K562 (cell line): ENCODE measurements around the gene SETD1B. TPM values are rescaled to one million over a fixed set of nuclear protein-coding genes. Genes with fewer than 3 reads are reported as not detected.
A peak's percentile ranks its signal among the peaks of the same experiment; 100 is the strongest.

ENCODE experiments used
- CBX3 ChIP-seq, 2 experiments: IDR thresholded peaks; 1 replicate in 1 of 2; 2 replicates in 1 of 2; pipeline ENCODE4 v1.6.1; 2012; ENCODE audit warnings: inconsistent platforms in 2 of 2, low read length in 2 of 2, borderline replicate concordance in 1 of 2, control low read depth in 1 of 2
- HMG20A ChIP-seq: fragments of 450-650 bp; formaldehyde crosslinking; conservative IDR thresholded peaks from 2 replicates; pipeline ENCODE4 v1.4.0; 2020; ENCODE audit warnings: mild to moderate bottlenecking, mixed read lengths
- MAFG ChIP-seq: fragments of 450-650 bp; conservative IDR thresholded peaks from 2 replicates; pipeline ENCODE4 v1.6.1; 2016; ENCODE audit warnings: missing genetic modification characterization, missing compliant biosample characterization
- MCM3 ChIP-seq: fragments of 450-650 bp; IDR thresholded peaks from 2 replicates; pipeline ENCODE4 v1.6.1; 2016
- MEIS2 ChIP-seq: fragments of 450-650 bp; IDR thresholded peaks from 2 replicates; pipeline ENCODE4 v1.6.1; 2014; ENCODE audit warnings: mild to moderate bottlenecking; ENCODE audit not compliant: partially characterized antibody
- MYNN ChIP-seq, 2 experiments: sonication (generic); formaldehyde crosslinking in 1 of 2; IDR thresholded peaks; 2 replicates each; pipeline versions ENCODE4 v1.5.0 to v1.6.1; 2016 to 2020; ENCODE audit warnings: antibody characterized with exemption in 1 of 2, missing genetic modification reagents in 1 of 2
- RBFOX2 ChIP-seq: fragments of 200-400 bp; formaldehyde crosslinking; IDR thresholded peaks from 2 replicates; pipeline ENCODE4 v1.6.1; 2017; ENCODE audit warnings: low read depth, mild to moderate bottlenecking, low read length, moderate library complexity
- SETDB1 ChIP-seq: IDR thresholded peaks from one replicate; pipeline ENCODE4 v1.6.1; 2012; ENCODE audit warnings: low read length, control low read depth, inconsistent platforms
- TOE1 ChIP-seq, 2 experiments: fragments of 450-650 bp in 1 of 2; sonication (generic) in 1 of 2; formaldehyde crosslinking in 1 of 2; IDR thresholded peaks; 2 replicates each; pipeline versions ENCODE4 v1.7.1 to v1.8.0; 2016 to 2022; ENCODE audit warnings: borderline replicate concordance in 2 of 2, mild to moderate bottlenecking in 2 of 2, antibody characterized with exemption in 1 of 2, inconsistent platforms in 1 of 2, low read depth in 1 of 2, missing genetic modification reagents in 1 of 2, moderate library complexity in 1 of 2
- ZC3H11A ChIP-seq: IDR thresholded peaks from 2 replicates; pipeline ENCODE4 v1.6.1; 2012; ENCODE audit warnings: low read depth, low read length, improper control_type of control experiment
- ZNF311 ChIP-seq: fragments of 250-450 bp; sonication (Bioruptor Pico); IDR thresholded peaks from 2 replicates; pipeline ENCODE4 v1.4.0; 2020; ENCODE audit warnings: mild to moderate bottlenecking, moderate library complexity
- ZSCAN29 ChIP-seq: fragments of 450-650 bp; IDR thresholded peaks from 2 replicates; pipeline ENCODE4 v1.6.1; 2017
- polyA plus RNA-seq, 8 experiments: library from polyadenylated mRNA; depleted of rRNA in 4 of 8; stranded (reverse) in 5 of 8; unstranded in 3 of 8; fragments of >200 nt; fragmentation: Nextera tagmentation in 2 of 8; fragmentation: Illumina TruSeq in 1 of 8; extraction: Ambion mirVana in 2 of 8; extraction: Trizol in 1 of 8; gene quantifications; 2 replicates each; pipeline versions ENCODE4 v1.2.1 to v1.2.3, GENCODE V29; 2011 to 2014; ENCODE audit warnings: inconsistent platforms in 1 of 8, missing spikeins in 1 of 8
- total RNA-seq, 7 experiments: library from RNA; depleted of rRNA in 6 of 7; stranded (reverse); fragments of >200 nt in 6 of 7; fragmentation: Illumina TruSeq in 2 of 7; extraction: Trizol in 2 of 7; gene quantifications; 2 replicates each; pipeline versions ENCODE4 v1.2.1 to v1.2.3, GENCODE V29; 2011 to 2021; ENCODE audit warnings: low replicate concordance in 1 of 7
- TF ChIP-seq, protein P1 (sequence below), 2 experiments: fragments of 450-650 bp; IDR thresholded peaks; 2 replicates each; pipeline ENCODE4 v1.6.1; 2016; ENCODE audit warnings: mild to moderate bottlenecking in 2 of 2, borderline replicate concordance in 1 of 2, low read depth in 1 of 2, moderate library complexity in 1 of 2
- TF ChIP-seq, protein P2 (sequence below): fragments of 450-650 bp; IDR thresholded peaks from 2 replicates; pipeline ENCODE4 v1.6.1; 2016
- TF ChIP-seq, protein P3 (sequence below): fragments of 250-450 bp; sonication (Bioruptor Pico); IDR thresholded peaks from 2 replicates; pipeline ENCODE4 v1.8.0; 2022; ENCODE audit warnings: inconsistent platforms

Gene SETD1B
- total and polyA plus RNA-seq, 9 of the 15 experiments (the other 6 are each of a cell fraction or from before 2014, with no cell fraction given) = 0.48 to 26.6 (median 2.3) TPM

DNA sequence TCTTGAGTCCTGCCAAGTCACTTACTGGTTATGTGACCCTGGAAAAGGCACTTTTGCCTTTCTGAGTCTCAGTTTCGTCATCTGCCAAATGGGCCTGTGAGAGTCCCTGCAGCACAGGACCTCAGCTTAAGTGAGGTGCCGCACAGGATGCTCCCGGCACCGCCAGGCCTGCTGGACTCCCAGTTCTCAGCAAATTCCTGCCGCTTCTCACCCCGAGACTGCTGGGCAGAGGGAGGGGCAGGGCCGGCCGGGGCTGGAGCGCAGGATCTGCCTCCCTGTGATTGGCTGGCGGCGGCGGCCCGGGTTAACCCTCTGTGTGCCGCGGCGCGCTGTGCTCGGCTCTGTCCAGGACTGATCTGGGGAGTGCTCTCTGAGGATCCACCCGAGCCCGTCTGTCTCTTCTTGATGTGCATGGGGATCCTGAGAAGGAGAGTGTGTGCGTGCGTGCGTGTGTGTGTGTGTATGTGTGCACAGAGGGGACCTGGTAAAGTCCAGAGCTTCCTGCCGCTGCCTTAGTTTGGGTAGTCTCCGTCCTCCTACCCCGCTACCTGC lies 8.6 kb downstream of the SETD1B start (continued):
- TF ChIP-seq TOE1 (IDR thresholded peaks at IDR 0.05; ENCODE audit: borderline replicate concordance) (0 out of 2 replicates have a peak, but pooled peaks have one; percentile 29), TOE1 (CRISPR knock-in tag; IDR thresholded peaks at IDR 0.05; ENCODE audit: borderline replicate concordance, low read depth) (no peak), SETDB1 (no peak), ZC3H11A (no peak), ZNF311 (CRISPR knock-in tag) (no peak), ZSCAN29 (no peak), MCM3 (no peak), HMG20A (CRISPR knock-in tag) (no peak), CBX3 (IDR thresholded peaks at IDR 0.05; ENCODE audit: borderline replicate concordance in 1 of 2, low read length in 2 of 2) (peak in 1 of 2 experiments; percentile 95; a peak in 2 of 3 replicates), RBFOX2 (no peak), MEIS2 (no peak), MAFG (tag) (no peak), MYNN (IDR thresholded peaks at IDR 0.05) (no peak), MYNN (CRISPR knock-in tag; IDR thresholded peaks at IDR 0.05) (no peak)
- TF ChIP-seq, protein P1, sequence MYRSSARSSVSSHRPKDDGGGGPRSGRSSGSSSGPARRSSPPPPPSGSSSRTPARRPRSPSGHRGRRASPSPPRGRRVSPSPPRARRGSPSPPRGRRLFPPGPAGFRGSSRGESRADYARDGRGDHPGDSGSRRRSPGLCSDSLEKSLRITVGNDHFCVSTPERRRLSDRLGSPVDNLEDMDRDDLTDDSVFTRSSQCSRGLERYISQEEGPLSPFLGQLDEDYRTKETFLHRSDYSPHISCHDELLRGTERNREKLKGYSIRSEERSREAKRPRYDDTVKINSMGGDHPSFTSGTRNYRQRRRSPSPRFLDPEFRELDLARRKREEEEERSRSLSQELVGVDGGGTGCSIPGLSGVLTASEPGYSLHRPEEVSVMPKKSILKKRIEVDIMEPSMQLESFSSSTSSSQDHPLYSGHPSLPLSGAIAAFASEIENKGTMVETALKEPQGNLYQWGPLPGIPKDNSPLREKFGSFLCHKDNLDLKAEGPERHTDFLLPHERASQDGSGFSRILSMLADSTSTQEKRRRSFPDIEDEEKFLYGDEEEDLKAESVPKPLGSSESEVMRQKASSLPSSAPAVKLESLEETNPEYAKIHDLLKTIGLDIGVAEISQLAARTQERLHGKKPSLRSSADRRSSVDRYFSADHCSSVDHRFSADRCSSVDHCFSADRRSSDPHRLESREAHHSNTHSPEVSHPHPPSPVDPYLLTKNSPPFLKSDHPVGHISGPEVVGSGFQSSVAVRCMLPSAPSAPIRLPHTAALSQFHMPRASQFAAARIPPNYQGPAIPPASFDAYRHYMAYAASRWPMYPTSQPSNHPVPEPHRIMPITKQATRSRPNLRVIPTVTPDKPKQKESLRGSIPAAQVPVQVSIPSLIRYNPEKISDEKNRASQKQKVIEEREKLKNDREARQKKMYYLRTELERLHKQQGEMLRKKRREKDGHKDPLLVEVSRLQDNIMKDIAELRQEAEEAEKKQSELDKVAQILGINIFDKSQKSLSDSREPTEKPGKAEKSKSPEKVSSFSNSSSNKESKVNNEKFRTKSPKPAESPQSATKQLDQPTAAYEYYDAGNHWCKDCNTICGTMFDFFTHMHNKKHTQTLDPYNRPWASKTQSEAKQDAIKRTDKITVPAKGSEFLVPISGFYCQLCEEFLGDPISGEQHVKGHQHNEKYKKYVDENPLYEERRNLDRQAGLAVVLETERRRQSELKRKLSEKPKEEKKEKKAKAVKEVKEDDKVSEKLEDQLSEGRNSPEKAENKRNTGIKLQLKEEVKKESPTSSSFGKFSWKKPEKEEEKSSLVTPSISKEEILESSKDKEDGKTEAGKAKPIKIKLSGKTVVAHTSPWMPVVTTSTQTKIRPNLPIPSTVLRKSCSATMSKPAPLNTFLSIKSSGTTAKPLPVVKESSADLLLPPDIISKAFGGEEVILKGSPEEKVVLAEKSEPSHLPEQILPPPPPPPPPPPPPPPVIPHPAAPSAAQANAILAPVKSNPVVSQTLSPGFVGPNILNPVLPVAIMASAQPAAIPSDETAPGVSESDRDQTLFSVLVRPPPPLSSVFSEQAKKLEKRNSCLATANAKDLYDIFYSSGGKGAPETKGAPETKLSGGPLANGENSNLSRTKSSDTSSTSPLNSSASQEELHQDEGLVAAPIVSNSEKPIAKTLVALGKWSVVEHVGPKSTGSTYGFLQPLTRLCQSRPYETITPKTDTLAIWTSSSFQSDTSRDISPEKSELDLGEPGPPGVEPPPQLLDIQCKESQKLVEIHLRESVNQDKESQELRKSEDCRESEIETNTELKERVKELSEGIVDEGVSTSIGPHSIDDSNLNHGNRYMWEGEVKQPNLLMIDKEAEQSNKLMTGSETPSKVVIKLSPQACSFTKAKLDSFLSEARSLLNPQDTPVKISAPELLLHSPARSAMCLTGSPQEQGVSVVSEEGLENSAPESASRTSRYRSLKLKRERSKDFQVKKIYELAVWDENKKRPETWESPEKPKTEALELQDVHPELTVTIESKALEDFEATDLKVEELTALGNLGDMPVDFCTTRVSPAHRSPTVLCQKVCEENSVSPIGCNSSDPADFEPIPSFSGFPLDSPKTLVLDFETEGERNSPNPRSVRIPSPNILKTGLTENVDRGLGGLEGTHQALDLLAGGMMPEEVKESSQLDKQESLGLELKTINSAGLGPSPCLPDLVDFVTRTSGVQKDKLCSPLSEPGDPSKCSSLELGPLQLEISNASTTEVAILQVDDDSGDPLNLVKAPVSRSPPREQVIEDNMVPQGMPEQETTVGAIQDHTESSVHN (IDR thresholded peaks at IDR 0.05; ENCODE audit: borderline replicate concordance in 1 of 2, low read depth in 1 of 2) = no peak
- TF ChIP-seq, protein P2, sequence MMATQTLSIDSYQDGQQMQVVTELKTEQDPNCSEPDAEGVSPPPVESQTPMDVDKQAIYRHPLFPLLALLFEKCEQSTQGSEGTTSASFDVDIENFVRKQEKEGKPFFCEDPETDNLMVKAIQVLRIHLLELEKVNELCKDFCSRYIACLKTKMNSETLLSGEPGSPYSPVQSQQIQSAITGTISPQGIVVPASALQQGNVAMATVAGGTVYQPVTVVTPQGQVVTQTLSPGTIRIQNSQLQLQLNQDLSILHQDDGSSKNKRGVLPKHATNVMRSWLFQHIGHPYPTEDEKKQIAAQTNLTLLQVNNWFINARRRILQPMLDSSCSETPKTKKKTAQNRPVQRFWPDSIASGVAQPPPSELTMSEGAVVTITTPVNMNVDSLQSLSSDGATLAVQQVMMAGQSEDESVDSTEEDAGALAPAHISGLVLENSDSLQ = peak; percentile 55
- TF ChIP-seq, protein P3, sequence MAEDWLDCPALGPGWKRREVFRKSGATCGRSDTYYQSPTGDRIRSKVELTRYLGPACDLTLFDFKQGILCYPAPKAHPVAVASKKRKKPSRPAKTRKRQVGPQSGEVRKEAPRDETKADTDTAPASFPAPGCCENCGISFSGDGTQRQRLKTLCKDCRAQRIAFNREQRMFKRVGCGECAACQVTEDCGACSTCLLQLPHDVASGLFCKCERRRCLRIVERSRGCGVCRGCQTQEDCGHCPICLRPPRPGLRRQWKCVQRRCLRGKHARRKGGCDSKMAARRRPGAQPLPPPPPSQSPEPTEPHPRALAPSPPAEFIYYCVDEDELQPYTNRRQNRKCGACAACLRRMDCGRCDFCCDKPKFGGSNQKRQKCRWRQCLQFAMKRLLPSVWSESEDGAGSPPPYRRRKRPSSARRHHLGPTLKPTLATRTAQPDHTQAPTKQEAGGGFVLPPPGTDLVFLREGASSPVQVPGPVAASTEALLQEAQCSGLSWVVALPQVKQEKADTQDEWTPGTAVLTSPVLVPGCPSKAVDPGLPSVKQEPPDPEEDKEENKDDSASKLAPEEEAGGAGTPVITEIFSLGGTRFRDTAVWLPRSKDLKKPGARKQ (CRISPR knock-in tag) = no peak
